Embryonic facial prominence (tissue), 1 donor: ENCODE data around the gene UBL5.
"Not testable (repeated sequence)": the region's sequence is repeated elsewhere in the genome, so short reads cannot be mapped to it uniquely, and the experiment has no call there.

ENCODE experiments used
- DNase-seq: peaks from one replicate; pipeline ENCODE4 v3.0.0-alpha.2; 2016; ENCODE audit errors: extremely low spot score

UBL5 gene

DNA sequence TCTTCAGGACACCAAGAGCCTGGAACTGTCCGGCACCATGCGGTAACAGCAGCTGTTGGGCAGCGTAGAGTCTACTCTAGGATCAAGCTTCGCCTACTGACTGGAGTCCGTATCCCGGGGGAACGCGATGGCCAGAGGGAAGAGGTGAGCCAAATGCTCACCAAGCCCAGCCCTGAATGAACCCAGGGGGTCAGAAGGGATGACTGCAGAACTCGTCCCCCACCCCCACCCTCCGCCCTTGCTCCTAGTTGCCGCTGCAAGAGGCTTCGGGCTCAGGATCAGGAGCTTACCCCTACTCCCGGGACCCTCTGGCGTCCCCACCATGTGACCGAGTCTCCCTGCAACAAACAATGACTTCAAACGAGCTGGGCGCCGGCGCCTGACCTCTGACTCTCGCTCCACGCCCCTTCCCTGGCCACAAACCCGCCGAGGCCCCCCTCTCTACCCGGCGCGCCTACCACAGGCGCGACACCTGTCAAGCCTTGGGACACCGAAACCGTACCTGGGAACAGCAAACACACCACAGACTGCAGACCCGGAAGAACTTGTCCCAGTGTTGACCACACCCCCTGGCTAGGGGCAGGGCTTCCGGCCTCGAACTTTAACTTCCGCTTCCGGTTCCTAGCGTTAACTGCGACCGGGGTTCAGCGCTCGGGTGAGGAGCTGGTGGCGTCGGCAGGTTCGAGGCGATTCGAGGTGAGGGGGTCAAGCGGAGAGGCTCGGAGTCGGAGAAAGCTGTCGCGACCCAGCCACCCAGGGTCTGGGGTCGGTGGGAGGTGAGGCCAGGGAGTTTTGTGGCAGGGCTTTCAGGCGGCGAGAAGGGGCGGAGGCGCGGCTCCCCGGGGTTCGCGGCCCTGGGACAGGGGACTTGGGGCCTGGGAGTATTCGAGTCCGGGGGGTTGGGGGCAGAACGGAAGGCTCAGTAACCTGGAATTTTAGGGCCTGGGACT is at the start of gene UBL5:
Gene UBL5, plus strand, starts transcription at position 630 of the 950 bp plus-strand sequence. CDS start 420 bp downstream, outside the sequence.
- DNase-seq = peak; percentile 82

DNA sequence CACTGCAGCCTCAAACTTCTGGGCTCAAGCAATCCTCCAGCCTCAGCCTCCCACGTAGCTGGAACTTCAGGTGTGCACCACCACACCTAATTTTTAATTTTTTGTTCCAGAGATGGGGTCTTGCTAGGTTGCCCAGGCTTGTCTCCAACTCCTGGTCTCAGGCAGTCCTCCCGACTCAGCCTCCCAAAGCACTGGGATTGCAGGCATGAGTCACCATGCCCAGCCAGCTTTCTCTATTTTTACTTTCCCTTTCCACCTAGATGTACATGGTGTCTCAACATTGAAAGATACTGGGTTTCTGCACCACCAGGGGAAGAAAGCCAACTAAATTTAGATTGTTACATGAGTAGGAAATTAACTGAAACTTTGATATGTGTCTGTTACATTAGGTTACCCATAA is 45.4 kb upstream of the UBL5 start:
- no peak for DNase-seq

DNA sequence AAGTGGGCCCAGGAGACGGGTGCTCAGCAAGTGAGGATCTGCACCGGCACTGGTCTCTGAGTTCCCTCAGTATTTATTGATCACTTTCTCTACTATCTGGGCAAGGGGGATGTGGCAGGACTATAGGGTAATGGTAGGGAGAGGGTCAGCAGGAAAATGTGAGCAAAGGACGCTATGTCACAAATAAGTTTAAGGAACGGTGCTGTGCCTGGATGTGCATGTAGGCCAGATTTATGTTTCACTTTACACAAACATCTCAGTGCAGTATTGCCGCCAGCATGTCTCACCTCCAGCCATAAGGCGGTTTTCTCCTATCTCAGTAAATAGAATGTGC is 43.6 kb upstream of the UBL5 start:
- DNase-seq = not testable (repeated sequence)

DNA sequence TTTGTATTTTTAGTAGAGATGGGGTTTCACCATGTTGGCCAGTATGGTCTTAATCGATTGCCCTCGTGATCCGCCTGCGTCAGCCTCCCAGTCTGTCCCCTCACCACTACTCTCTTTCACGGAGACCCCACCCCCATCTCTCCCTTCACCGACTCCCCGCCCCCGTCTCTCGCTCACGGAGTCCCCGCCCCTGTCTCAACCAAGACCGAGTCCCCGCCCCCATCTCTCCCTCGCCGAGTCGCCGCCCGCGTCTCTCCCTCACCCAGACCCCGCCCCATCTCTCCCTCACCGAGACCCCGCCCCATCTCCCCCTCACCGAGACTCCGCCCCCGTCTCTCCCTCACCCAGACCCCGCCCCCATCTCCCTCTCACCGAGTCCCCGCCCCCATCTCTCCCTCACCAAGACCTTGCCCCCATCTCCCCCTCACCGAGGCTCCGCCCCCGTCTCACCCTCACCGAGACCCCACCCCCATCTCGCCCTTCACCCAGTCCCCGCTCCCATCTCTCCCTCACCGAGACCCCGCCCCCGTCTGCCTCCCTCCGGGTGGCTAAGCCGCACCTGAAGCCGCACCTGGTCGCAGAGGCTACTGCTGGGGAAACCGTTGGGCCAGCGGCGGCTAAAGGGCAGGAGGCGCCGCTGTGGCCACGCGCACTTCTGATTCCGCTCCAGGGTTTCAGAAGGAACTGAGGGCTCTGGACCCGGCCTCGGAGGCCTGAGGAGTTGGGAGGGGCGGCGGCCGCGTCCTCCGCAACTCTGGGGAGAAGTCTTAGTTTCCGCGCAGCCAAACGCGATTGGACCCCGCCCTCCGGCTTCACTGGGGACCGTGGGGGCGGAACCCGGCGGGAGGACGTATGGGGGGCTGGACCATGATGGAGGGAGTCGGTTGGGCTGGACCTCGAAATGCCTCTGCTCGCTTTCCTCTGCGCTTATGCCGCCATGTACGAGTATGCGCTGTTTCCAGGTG is 42.1 kb upstream of the UBL5 start:
- peak; percentile 96 for DNase-seq

DNA sequence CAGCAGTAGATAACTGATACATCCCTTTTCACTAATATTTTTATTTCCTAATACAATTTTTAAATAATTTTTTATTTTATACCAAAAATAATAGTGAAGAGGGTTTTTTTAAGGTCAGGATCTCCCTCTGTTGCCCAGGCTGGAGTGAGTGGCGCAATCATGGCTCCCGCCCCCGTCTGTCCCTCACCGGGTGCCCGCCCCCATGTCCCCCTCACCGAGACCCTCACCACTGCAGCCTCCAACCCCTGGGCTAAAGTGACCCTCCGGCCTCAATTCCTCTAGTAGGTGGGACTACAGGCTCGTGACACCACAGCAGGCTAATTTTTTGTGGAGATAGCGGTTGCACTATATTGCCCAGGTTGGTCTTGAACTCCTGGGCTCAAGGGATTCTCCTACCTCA is 41.4 kb upstream of the UBL5 start:
- DNase-seq = no peak

DNA sequence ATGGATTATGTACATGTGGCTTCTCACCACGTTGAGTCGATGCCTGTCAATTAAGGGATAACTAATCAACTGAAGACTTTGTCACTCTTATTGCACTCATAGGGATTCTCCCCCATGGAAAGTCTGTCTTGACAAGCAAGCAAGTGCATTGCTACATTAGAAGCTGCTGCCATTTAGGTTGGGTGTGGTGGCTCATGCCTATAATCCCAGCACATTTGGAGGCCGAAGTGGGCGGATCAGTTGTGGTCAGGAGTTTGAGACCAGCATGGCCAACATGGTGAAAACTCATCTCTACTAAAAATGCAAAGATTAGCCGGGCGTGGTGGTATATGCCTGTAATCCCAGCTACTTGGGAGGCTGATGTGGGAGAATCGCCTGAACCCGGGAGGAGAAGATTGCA is 40.9 kb upstream of the UBL5 start:
- no peak for DNase-seq

DNA sequence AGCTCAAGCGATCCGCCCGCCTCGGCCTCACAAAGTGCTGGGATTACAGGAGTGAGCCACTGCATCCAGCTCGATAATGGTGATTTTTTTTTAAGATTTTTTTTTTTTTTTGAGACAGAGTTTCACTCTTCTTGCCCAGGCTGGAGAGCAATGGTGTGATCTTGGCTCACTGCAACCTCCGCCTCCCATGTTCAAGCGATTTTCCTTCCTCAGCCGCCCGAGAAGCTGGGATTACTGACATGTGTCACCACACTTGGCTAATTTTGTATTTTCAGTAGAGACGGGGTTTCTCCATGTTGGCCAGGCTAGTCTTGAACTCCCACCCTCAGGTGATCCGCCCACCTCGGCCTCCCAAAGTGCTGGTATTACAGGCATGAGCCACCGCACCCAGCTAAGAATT is 39.1 kb upstream of the UBL5 start:
- not testable (repeated sequence) for DNase-seq

DNA sequence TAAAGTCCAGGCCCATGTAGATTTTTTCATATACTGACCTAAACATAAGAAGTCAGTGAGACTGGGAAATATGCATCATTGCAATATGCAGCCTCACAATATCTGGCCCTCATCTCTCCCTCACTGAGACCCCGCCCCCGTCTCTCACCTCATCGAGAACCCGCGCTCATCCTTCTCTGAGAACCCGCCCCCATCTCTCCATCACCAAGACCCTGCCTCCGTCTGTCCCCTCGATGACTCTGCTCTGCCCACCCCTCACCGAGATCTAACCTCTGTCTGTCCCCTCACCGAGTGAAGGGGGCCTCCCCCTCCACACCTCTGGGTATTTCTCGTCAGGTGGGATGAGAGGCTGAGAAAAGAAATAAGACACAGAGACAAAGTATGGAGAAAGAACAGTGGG is 38.7 kb upstream of the UBL5 start:
- DNase-seq = no peak

DNA sequence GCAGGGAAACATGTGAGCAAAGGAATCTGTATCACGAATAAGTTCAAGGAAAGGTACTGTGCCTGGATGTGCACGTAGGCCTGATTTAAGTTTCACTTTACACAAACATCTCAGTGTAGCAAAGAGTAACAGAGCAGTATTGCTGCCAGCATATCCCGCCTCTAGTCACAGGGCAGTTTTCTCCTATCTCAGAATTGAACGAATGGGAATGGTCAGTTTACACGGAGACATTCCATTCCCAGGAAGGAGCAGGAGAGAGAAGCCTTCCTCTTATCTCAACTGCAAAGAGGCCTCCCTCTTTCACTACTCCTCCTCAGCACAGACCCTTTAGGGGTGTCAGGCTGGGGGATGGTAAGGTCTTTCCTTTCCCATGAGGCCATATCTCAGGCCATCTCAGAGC is 38.1 kb upstream of the UBL5 start:
- not testable (repeated sequence) for DNase-seq

DNA sequence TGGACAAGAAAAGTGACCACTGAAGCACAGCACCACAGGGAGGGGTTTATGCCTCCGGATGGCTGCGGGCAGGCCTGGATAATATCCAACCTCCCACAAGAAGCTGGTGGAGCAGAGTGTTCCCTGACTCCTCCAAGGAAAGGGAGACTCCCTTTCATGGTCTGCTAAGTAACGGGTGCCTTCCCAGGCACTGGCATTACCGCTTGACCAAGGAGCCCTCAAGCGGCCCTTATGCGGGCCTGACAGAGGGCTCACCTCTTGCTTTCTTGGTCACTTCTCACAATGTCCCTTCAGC is 36.7 kb upstream of the UBL5 start:
- not testable (repeated sequence) for DNase-seq

DNA sequence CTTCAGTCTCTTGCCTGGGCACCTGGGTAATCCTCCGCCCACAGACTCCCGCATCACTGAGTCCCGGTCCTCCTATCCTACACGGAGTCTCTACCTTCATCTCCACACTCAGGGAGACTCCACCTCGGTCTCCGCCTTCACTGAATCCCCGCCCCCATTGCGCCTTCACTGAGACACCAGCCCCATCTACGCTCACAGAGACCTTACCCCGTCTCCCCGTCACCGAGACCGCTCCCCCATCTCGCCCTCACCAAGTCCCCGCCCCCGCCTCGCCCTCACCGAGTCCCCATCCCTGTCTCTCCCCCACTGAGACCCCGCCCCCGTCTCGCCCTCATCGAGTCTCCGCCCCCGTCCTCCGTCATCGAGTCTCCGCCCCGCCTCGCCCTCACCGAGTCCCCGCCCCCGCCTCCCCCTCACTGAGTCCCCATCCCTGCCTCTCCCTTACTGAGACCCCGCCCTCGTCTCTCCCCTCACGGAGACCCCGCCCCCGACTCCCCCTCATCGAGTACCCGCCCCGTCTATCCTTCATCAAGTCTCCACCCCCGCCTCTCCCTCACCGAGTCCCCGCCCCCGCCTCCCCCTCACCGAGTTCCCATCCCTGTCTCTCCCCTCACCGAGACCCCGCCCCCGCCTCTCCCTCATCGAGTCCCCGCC is 36.0 kb upstream of the UBL5 start:
- DNase-seq = peak; percentile 97

DNA sequence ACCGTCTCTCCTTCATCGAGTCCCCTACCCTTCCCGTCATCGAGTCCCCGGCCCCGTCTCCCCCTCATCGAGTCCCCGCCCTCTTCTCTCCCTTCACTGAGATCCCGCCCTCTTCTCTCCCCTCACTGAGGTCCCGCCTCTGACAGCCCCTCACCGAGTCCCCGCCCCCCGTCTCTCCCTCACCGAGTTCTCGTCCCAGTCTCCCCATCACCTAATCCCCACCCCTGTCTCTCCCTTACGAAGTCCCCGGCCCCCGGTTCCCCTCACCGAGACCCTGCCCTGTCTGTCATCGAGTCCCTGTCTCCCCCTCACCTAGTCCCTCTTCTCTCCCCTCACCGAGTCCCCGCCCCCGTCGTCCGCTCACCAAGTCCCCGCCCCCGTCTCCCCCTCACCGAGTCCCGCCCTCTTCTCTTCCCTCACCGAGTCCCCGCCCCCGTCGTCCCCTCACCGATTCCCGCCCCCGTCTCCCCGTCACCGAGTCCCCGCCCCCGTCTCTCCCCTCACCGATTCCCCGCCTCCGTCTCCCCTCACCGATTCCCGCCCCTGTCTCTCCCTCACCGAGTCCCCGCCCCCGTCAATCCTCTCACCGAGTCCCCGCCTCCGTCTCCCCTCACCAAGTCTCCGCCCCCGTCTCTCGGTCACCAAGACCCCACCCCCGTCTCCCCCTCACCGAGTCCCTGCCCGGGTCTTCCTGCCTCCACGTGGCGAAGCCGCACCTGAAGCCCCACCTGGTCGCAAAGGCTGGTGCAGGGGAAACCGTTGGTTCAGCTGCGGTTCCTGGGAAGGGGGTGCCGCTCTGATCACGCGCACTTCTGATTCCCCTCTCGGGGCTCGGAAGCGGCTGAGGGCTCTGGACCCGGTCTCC is 35.3 kb upstream of the UBL5 start:
- DNase-seq = peak; percentile 96

DNA sequence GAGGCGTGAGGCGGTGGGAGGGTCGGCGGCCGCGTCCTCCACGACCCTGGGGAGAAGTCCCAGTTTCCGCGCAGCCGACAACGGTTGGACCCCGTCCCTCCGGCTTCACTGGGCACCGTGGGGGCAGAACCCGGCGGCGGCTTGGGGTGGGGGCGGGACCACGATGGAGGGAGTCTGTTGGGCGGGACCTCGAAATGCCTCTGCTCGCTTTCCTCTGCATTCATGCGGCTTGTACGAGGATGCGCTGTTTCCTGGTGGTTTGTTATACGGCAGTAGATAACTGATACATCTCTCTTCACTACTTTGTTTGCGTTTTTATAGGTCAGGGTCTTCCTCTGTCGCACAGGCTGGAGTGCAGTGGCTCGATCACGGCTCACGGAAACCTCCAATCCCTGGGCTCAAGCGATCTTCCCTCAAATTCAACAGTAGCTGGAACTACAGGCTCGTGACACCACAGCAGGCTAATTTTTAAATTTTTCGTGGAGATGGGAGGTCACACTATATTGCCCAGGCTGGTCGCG is 34.6 kb upstream of the UBL5 start:
- no peak for DNase-seq

DNA sequence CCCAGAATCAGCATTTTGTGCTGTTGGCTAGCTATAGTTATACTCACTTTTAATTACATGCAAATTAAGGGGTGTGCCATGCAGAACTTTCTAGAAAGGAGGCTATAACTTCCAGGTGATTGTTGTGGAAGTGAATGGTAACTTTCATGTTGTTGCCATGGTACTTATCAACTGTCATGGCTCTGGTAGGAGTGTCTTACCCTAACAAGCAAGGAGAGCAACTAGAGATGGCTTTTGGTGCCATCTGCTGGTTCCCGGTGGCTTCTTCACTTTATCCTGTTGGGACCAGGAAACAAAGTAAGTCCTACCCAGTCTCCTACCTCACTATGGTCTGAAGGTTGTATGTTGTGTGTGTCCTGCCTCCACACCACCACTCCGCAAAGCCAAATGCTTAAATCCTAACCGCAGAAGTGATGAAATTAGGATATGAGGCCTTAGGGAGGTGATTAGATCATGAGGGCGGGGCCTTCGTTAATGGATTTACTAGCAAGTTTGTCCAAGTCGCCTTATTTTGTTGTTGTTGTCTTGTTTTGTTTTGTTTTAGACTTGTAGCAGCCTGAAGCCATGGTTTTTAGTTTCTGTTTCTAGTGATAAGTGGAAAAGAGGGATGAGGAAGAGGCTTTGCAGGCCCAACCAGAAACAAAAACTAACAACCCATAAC is 31.5 kb upstream of the UBL5 start:
- peak; percentile 71 for DNase-seq

DNA sequence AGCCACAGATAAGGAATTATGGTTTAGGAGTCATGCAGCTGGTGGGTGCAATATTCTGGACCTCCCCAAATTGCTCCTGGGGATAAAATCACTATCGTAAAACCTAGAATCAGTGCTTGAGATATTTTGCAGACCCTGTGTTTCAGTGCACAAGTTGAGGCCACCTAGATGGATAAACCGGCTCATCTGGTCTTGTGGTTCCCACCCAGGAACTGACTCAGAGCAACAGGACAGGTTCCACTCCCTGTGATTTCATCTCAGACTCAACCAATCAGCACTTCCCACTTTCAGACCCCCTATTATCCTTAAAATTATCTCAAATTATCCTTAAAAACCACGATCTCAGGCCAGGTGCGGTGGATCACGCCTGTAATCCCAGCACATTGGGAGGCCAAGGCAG is 29.8 kb upstream of the UBL5 start:
- DNase-seq = no peak

DNA sequence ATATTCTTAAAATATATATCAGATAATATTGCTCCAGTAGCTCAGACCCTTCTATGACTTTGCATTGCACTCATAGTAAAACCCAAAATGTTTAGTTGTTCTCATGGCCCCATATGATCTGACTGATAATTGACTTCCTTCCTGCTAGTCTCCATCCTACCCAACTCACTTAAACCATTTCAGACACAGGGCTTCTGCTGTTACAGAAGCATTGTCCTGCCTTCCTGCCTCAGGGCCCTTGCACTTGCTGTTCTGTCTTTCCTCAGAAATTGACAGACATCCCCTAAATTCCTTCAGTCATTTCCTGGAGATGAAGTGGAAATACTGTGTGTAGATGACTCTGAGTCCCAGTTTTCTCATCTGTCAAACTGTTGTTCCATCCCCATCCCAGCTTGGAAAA is 28.6 kb upstream of the UBL5 start:
- no peak for DNase-seq

DNA sequence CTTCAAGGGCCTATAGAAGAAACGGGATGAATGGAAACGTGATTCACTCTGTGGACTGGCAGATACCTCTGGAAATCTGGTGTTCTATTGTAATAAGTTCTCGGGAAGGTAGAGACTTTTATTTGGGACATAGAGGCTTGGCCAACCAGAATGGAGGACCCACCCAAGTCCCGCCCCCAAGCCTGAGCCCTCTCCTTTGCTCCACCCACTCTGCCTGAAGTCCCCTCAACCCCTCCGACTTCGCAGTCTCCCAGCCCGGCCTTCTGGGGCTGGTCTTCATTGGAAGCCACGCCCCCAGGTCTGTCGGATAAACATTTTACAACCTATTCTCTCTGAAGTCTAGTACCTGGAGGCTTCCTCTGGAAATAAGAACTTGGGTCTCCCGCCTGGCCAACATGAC is 25.7 kb upstream of the UBL5 start:
- DNase-seq = no peak

DNA sequence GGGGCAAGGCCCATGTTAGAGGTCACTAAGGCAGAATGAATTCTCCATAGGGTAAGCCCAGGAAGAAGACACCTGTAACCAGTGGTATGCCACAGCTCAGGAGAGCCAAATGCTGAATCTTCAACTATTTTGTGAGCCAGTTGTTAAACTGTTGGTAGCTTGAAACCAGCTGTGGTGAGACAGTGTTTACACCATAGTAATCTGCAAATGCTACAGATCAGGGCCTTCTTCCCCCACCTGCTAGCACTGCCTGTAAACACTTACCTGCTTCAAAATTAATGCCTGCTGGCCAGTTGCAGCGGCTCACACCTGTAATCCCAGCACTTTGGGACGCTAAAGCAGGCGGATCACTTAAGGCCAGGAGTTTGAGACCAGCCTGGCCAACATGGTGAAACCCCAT is 20.9 kb upstream of the UBL5 start:
- no peak for DNase-seq

DNA sequence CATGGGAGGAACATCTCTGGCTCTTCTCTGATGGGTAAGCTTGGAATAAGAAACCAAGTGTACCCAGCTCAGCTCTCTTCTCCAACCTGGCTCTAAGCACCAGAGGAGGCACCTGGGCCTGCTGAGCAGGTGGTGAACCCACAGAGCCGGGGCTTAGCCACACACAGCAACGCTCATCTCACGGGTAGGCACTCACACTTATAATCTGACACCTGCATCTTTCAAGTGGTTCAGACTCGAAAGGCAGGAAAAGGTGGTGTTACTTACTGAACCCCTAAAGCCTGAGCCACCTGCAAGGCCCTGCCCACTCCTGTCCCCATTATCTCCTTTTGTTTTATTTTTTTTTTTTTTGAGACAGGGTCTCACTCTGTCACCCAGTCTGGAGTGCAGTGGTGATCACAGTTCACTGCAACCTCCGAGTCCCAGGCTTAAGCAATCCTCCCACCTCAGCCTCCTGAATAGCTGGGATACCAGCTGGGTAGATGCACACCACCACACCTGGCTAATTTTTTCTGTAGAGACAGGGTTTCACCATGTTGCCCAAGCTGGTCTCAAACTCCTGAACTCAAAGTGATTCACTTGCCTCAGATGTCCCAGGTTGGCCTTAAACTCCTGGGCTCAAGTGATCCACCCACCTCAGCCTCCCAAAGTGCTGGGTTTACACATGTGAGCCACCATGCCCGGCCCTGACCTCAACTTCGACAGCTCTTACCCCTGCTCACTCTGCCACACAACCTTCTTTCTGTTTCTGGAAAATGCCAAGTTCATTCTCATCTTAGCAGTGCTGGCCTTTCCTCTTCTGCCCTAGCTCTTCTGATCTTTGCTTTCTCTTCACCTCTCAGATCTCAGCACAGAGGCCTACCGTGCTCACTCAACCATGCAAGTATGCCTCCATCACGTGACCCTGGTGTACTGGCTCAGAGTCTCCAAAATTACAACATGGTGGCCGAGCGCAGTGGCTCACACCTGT is 18.6 kb upstream of the UBL5 start:
- DNase-seq = no peak
